ENCODE measurements around the gene GBP4. TPM values are rescaled to one million over a fixed set of nuclear protein-coding genes. Genes with fewer than 3 reads are reported as not detected.

Gene GBP4
- total and polyA plus RNA-seq, 2 of the 4 experiments (the other 2 are of a cell fraction) = not detected

GRCh38 chr1:89179343-89179742 lies 19.4 kb downstream of the GBP4 start:
- Histone ChIP-seq H3K4me2 (ENCODE audit: low read depth, low read length) (no peak overlapping the region), H3K79me1 (ENCODE audit: low read depth in 1 of 2, low read length in 2 of 2) (no peaks in the 10 kb centered on the region), H3K4me3 (ENCODE audit: insufficient read depth, low read depth, low read length) (no peak overlapping the region), H2BK5ac (ENCODE audit: low read depth, low read length, poor library complexity, severe bottlenecking) (no peak overlapping the region), H4K8ac (ENCODE audit: low read depth in 2 of 2, low read length in 2 of 2) (no peak overlapping the region), H4K91ac (ENCODE audit: insufficient read depth, low read depth, low read length) (no peak overlapping the region), H3K9me1 (ENCODE audit: insufficient read depth, low read length) (no peaks in the 10 kb centered on the region), H3K36me3 (ENCODE audit: control insufficient read depth, insufficient read depth, low read length) (no peaks in the 10 kb centered on the region), H3K27me3 (ENCODE audit: control insufficient read depth, insufficient read depth, low read length) (no peaks in the 10 kb centered on the region), H2AFZ (replicated peaks; ENCODE audit: low read length, poor library complexity) (no peak overlapping the region), H2AK9ac (replicated peaks; ENCODE audit: low read depth, low read length, poor library complexity) (no peak overlapping the region), H2BK20ac (ENCODE audit: low read depth, low read length) (no peak overlapping the region), H3K14ac (replicated peaks; ENCODE audit: low read depth, low read length) (no peak overlapping the region), H3K4me1 (ENCODE audit: control insufficient read depth, insufficient read depth, low read length) (no peaks in the 10 kb centered on the region), H3K23ac (ENCODE audit: low read depth, low read length) (no peak overlapping the region), H3K9me3 (ENCODE audit: control insufficient read depth, insufficient read depth, low read length) (no peaks in the 10 kb centered on the region), H4K5ac (ENCODE audit: low read depth, low read length) (no peak overlapping the region), H3K56ac (ENCODE audit: extremely low read depth, insufficient read depth, low read length) (no peak overlapping the region), H4K20me1 (ENCODE audit: insufficient read depth, low read length) (no peaks in the 10 kb centered on the region), H3K9ac (ENCODE audit: low read depth, low read length) (no peak overlapping the region), H3K4ac (ENCODE audit: low read depth, low read length) (no peak overlapping the region), H2BK120ac (ENCODE audit: low read depth, low read length) (no peak overlapping the region), H2BK15ac (ENCODE audit: low read depth, low read length) (no peak overlapping the region), H3K18ac (ENCODE audit: low read depth, low read length) (no peak overlapping the region), H2AK5ac (ENCODE audit: low read depth, low read length) (no peak overlapping the region), H3K27ac (ENCODE audit: insufficient read depth, low read length) (no peak overlapping the region)
- in situ Hi-C loops (cut with MboI; ENCODE audit: low sequenced_read_pairs) (no loop called here), dilution Hi-C loops (cut with HindIII; ENCODE audit: low sequenced_read_pairs, unreplicated experiment) (no loop called here), intact Hi-C loops (cut with micrococcal nuclease) (no loop called here)
- DNase-seq (no peak), ATAC-seq (ENCODE audit: low read depth) (no peak)
- TF ChIP-seq MAZ (IDR thresholded peaks at IDR 0.05; ENCODE audit: borderline replicate concordance, low read depth, low read length) (no peak), ELK1 (IDR thresholded peaks at IDR 0.05; ENCODE audit: borderline replicate concordance, low read depth, low read length) (no peak), NFE2L2 (IDR thresholded peaks at IDR 0.05; ENCODE audit: low read depth, low read length) (no peak)
- ChIA-PET POLR2A (ENCODE audit: unreplicated experiment) (no interaction called here), CTCF (interaction anchor here (0.9 kb wide), 1 partner anchor 10 kb away, joined by 4 read pairs; no protein-coding TSS in a partner anchor)
- no TSS peak for BruUV-seq (replicated peaks)
- no CpG with 5 or more reads among the region's 2 CpGs for WGBS, 2 experiments (ENCODE audit: extremely low coverage in 2 of 2, insufficient read length in 1 of 2)
